Colonic mucosa (tissue), 4 donors: Measurements from ENCODE around the gene ACACA. TPM values are rescaled to one million over a fixed set of nuclear protein-coding genes. Genes with fewer than 3 reads are reported as not detected.
A peak's percentile ranks its signal among the peaks of the same experiment; 100 is the strongest.

Experiments used
- DNase-seq: peaks from one replicate; pipeline ENCODE4 v3.0.0-alpha.2; 2020
- H3K27ac ChIP-seq: fragments of 200-600 bp; one replicate; pipeline ENCODE4 v1.8.0; 2021
- H3K27me3 ChIP-seq: fragments of 200-600 bp; one replicate; pipeline ENCODE4 v1.8.0; 2021
- H3K36me3 ChIP-seq: fragments of 200-600 bp; one replicate; pipeline ENCODE4 v1.8.0; 2021
- H3K4me1 ChIP-seq: fragments of 200-600 bp; one replicate; pipeline ENCODE4 v1.8.0; 2021; ENCODE audit warnings: mild to moderate bottlenecking
- H3K4me3 ChIP-seq: fragments of 200-600 bp; one replicate; pipeline ENCODE4 v1.8.0; 2021
- H3K9ac ChIP-seq, 2 donors: one replicate each; pipeline ENCODE4 v1.7.0; 2013; ENCODE audit warnings: control low read depth in 2 of 2, low read depth in 2 of 2, low read length in 2 of 2
- H3K9me3 ChIP-seq: fragments of 200-600 bp; one replicate; pipeline ENCODE4 v1.8.0; 2021
- CTCF ChIP-seq: fragments of 200-600 bp; IDR thresholded peaks from one replicate; pipeline ENCODE4 v1.8.0; 2022; ENCODE audit warnings: antibody characterized with exemption, mild to moderate bottlenecking
- intact Hi-C: fragments of 100-400 bp; cut with DNase I; formaldehyde crosslinking; loops from one replicate; pipeline ENCODE4 v1.14.1; 2022
- total RNA-seq, 2 donors: library from RNA; stranded (reverse); fragmentation: NEBNext Ultra II Directional in 1 of 2; extraction: Animal tissue kit (Norgen Biotek cat#: 25700) in 1 of 2; gene quantifications; one replicate each; pipeline ENCODE4 v1.2.1, GENCODE V29; 2021
- donor health status: healthy.
- donor health status: DM: no; HTN: no; CAD: no.
- donor health status: DM: no; HTN: no; CAD: no.

ACACA gene
- total RNA-seq, 2 donors from 2014 or later, result 59.5 to 72.6 TPM

GRCh38 chr17:37230633-37231032 is 176.0 kb downstream of the ACACA start:
- H3K4me1 ChIP-seq, result no peaks in the 10 kb centered on the region
- intact Hi-C loops, result no loop called here
- H3K9me3 ChIP-seq, result no peaks in the 10 kb centered on the region
- no peaks in the 10 kb centered on the region for H3K27me3 ChIP-seq
- TF ChIP-seq CTCF, result no peak
- no peak overlapping the region for H3K9ac ChIP-seq
- H3K36me3 ChIP-seq, result peaks cover 9% of the 10 kb centered on the region
- no peak for DNase-seq
- no peak overlapping the region for H3K4me3 ChIP-seq
- no peak overlapping the region for H3K27ac ChIP-seq

- intact Hi-C loops, result no loop called here
- Histone ChIP-seq H3K4me3 (no peak overlapping the region), H3K4me1 (no peaks in the 10 kb centered on the region), H3K27me3 (no peaks in the 10 kb centered on the region), H3K9ac (no peak overlapping the region), H3K9me3 (no peaks in the 10 kb centered on the region), H3K36me3 (peaks cover 11% of the 10 kb centered on the region), H3K27ac (no peak overlapping the region)
- TF ChIP-seq CTCF, result no peak
- no peak for DNase-seq
Measured at GRCh38 chr17:37225465-37225864, 181.2 kb downstream of the ACACA start.

GRCh38 chr17:37221865-37222264 is 184.8 kb downstream of the ACACA start:
- H3K27ac ChIP-seq, result no peak overlapping the region
- no peak overlapping the region for H3K4me3 ChIP-seq
- no peaks in the 10 kb centered on the region for H3K9me3 ChIP-seq
- intact Hi-C loops, result no loop called here
- TF ChIP-seq CTCF, result no peak
- no peaks in the 10 kb centered on the region for H3K4me1 ChIP-seq
- H3K27me3 ChIP-seq, result no peaks in the 10 kb centered on the region
- no peak overlapping the region for H3K9ac ChIP-seq
- no peak for DNase-seq
- H3K36me3 ChIP-seq, result peaks cover 11% of the 10 kb centered on the region

- intact Hi-C loops, result no loop called here
- no peak for DNase-seq
- TF ChIP-seq CTCF, result peak; percentile 13
- peaks cover 5% of the 10 kb centered on the region for H3K36me3 ChIP-seq
- H3K27ac ChIP-seq, result no peak overlapping the region
- no peaks in the 10 kb centered on the region for H3K27me3 ChIP-seq
- H3K4me1 ChIP-seq, result no peaks in the 10 kb centered on the region
- H3K4me3 ChIP-seq, result no peak overlapping the region
- no peak overlapping the region for H3K9ac ChIP-seq
- no peaks in the 10 kb centered on the region for H3K9me3 ChIP-seq
Measured at GRCh38 chr17:37220607-37220953, 186.1 kb downstream of the ACACA start.

- intact Hi-C loops, result no loop called here
- Histone ChIP-seq H3K9ac (no peak overlapping the region), H3K4me3 (no peak overlapping the region), H3K9me3 (no peaks in the 10 kb centered on the region), H3K36me3 (peaks cover 2% of the 10 kb centered on the region), H3K4me1 (no peaks in the 10 kb centered on the region), H3K27ac (no peak overlapping the region), H3K27me3 (no peaks in the 10 kb centered on the region)
- no peak for TF ChIP-seq CTCF
- no peak for DNase-seq
Measured at GRCh38 chr17:37219876-37220606, 186.6 kb downstream of the ACACA start.
